Neural cell (in vitro differentiated cells): Measurements from ENCODE around the gene TMEM135.

Experiments used
- CTCF ChIP-seq: fragments of 450-650 bp; IDR thresholded peaks from 2 replicates; pipeline ENCODE4 v1.5.1; 2014; ENCODE audit warnings: antibody characterized with exemption, mild to moderate bottlenecking, moderate library complexity; ENCODE audit not compliant: poor library complexity, severe bottlenecking
- EP300 ChIP-seq: fragments of 450-650 bp; conservative IDR thresholded peaks from 2 replicates; pipeline ENCODE4 v1.6.1; 2014; ENCODE audit warnings: antibody characterized with exemption, mild to moderate bottlenecking, moderate library complexity; ENCODE audit not compliant: poor library complexity, severe bottlenecking
- EZH2 ChIP-seq: fragments of 200-600, 300-800 bp; shearing (Covaris generic), sonication (generic); IDR thresholded peaks from 2 replicates; pipeline ENCODE4 v1.6.1; 2014; ENCODE audit warnings: antibody characterized with exemption, low read length, borderline replicate concordance, mild to moderate bottlenecking; ENCODE audit not compliant: insufficient read depth, poor library complexity, severe bottlenecking
- MXI1 ChIP-seq: fragments of 450-650 bp; conservative IDR thresholded peaks from 2 replicates; pipeline ENCODE4 v1.6.1; 2014; ENCODE audit warnings: antibody characterized with exemption, mild to moderate bottlenecking; ENCODE audit not compliant: poor library complexity, severe bottlenecking
- POLR2AphosphoS5 ChIP-seq: IDR thresholded peaks from 2 replicates; pipeline ENCODE4 v1.6.1; 2012
- RAD21 ChIP-seq: fragments of 450-650 bp; conservative IDR thresholded peaks from 2 replicates; pipeline ENCODE4 v1.6.1; 2014; ENCODE audit warnings: antibody characterized with exemption, mild to moderate bottlenecking, moderate library complexity
- REST ChIP-seq: IDR thresholded peaks from 2 replicates; pipeline ENCODE4 v1.6.1; 2012; ENCODE audit warnings: borderline replicate concordance
- SMC3 ChIP-seq: fragments of 450-650 bp; conservative IDR thresholded peaks from 2 replicates; pipeline ENCODE4 v1.6.1; 2014; ENCODE audit warnings: antibody characterized with exemption, mild to moderate bottlenecking, moderate library complexity; ENCODE audit not compliant: poor library complexity

GRCh38 chr11:87006035-87006434 is 31.7 kb upstream of the TMEM135 start:
- no peak for TF ChIP-seq CTCF
- TF ChIP-seq POLR2AphosphoS5: no peak
- no peak for TF ChIP-seq EZH2
- TF ChIP-seq SMC3: no peak
- TF ChIP-seq EP300: no peak
- TF ChIP-seq REST: no peak
- no peak for TF ChIP-seq RAD21
- no peak for TF ChIP-seq MXI1
